T47D (cell line): ENCODE measurements around the gene YWHAE.
"Not testable (repeated sequence)": the region's sequence is repeated elsewhere in the genome, so short reads cannot be mapped to it uniquely, and the experiment has no call there.

Experiments used
- DNase-seq, 2 experiments: peaks; one replicate each; pipeline versions ENCODE4 v3.0.0 to v3.0.0-alpha.2; 2011 to 2012; ENCODE audit warnings: low read depth in 1 of 2, low spot score in 1 of 2
- JUND ChIP-seq: IDR thresholded peaks from 2 replicates; pipeline ENCODE4 v1.6.1; 2012; ENCODE audit warnings: low read depth
- in situ Hi-C: cut with HindIII; loops from 2 replicates; pipeline ENCODE4 v1.10.0; 2016; ENCODE audit warnings: low sequenced_read_pairs, low pct_unique_long_range_greater_than_20kb

Gene YWHAE

DNA sequence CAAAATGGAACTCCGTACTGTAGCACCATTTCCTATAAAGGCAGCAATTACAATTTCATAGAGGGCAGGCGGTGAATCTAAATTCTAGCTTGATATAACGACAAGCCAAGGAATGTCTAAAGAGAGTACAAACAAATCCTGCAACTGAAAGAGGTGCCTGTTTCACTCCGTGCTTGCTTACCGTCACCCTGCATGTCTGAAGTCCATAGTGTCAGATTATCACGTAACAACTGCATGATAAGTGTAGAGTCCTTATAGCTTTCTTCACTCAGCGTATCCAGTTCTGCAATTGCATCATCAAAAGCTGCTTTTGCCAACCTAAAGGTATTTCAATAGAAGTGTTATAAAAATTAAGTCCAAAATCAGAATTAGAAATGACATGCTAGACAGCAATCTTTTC is 46.0 kb downstream of the YWHAE start:
- no peak for DNase-seq
- no peak for TF ChIP-seq JUND
- in situ Hi-C loops = no loop called here

DNA sequence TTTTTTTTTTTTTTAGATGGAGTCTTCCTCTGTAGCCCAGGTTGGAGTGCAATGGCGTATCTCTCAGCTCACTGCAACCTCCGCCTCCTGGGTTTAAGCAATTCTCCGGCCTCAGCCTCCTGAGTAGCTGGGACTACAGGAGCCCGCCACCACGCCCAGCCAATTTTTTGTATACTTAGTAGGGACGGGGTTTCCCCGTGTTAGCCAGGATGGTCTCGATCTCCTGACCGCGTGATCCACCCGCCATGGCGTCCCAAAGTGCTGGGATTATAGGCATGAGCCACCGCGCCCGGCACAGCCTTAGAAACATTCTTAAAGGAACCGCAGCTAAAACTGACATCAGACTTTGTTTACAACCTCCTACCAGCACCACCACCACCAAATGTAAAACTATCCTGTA is 47.5 kb downstream of the YWHAE start:
- in situ Hi-C loops, DNase-seq: not testable (repeated sequence)

DNA sequence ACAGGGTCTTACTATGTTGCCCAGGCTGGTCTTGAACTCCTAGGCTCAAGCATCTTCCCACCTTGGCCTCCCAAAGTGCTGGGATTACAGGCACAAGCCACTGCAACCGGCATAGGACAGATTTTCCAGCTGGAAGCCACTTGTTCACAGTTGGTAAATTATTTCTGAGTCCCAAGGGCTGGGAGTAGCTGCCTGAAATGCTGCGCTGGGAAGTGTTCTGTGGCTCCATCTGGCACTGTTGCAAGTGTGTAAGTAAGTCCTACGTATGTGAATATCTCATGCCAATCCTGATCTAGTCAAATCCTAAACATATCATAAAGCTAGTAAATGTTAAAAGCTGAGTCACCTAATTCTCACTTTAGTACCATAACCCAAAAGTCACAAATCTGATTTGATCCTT is 48.1 kb downstream of the YWHAE start:
- no peak for TF ChIP-seq JUND
- in situ Hi-C loops = no loop called here
- no peak for DNase-seq

DNA sequence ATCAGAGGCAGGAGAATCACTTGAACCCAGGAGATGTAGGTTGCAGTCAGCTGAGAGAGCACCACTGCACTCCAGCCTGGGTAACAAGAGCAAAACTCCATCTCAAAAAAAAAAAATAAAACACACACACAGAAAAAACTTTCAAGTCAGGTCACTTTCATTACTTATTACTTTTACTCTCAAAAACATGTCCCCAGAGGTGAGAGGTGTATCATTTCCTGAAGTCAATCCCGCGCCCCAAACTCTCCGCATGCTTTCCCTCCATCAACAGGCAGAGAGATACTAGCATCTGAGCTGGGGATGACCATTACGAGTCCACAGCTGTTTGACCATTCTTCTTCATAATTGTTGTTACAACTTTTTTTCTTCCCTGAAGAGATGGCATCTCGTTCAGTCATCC is 48.7 kb downstream of the YWHAE start:
- in situ Hi-C loops = no loop called here
- no peak for DNase-seq
- TF ChIP-seq JUND = no peak

DNA sequence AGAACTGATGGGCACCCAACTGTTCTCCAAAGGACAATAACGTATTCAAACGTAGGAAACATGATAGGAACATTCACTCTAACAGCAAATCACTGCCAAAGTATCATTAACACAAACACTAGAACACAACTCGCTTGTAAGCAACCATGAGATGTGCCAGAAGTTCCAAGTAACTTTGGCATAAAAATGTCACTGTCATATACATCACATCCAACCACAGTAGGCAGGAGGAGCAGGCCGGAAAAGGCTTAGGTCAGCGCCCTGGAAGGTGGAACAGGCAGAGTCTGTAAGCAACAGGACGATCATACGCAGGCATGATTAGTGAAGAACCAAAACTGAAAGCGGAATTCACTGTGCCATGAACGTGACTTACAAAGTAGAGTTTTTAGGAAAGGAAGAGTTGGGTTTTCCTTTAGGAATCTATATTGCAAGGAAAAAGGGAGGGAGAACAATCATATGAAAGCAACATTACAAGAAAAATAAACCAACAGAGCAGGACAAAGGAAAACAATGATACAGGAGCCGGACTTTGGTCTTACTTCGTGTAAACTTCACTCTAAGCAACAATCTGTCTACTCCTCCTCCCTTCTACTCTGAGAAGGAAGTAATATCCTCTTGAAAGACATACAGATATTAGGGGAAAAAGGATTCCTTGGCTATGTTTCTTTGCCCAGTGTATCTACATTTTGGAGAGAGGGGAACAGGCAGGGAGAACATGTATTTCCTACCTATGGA is 52.3 kb downstream of the YWHAE start:
- TF ChIP-seq JUND = no peak
- no peak for DNase-seq
- in situ Hi-C loops = no loop called here

DNA sequence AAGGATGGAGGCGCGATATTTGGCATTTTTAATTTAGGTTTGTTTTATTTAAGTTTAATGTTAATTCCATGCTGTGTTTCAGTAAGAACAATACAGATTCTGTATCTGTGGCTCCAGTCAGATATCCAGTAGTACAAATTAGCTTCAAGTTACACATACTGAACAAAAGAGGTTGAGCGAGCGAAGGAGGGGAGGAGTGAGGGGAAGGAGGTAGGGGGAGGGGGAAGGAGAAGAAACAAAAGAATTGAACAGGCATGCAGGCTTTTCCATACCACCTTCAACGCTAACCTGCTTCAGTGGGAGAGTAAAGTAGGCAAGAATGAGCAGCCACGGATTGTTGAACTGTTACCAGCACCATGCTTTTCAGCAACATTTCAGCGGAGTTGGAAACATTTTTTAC is 55.5 kb downstream of the YWHAE start:
- in situ Hi-C loops = no loop called here
- TF ChIP-seq JUND = no peak

DNA sequence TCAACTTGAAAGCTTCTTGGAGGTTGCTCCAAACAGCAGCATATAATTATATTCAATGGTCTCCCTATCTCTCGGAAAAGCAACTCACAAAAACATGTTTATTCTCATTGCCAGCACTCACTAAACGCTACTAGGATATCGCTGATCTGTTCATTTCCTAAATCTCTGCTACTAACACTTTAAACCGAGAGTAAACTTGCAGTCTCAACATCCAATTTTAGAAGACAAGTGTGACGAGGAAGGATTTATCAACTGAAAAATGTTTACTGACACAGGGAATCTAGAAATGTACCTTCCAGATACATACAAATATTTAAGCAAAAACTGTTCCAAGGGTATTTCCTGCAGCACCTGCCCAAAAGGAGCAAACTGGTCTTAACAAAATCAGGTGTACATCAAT is 56.5 kb downstream of the YWHAE start:
- in situ Hi-C loops = no loop called here
- DNase-seq = no peak
- no peak for TF ChIP-seq JUND

More for the DNA sequence above, 55.5 kb downstream of the YWHAE start:
- DNase-seq = no peak

DNA sequence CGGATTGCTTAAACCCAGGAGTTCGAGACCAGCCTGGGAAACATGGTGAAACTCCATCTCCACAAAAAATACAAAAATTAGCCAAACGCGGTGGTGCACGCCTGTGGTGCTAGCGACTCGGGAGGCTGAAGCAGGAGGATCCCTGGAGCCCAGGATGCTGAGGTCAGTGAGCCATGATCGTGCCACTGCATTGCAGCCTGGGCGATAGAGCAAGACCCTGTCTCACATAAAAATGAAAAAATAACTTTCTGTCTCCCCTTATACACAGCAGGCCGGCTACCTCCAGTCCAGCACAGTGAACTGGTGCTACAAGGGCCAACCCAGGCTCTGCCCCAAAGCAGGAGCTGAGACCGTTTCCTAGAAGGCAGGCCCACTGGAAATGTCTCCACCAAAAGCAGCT is 59.7 kb downstream of the YWHAE start:
- in situ Hi-C loops = no loop called here
- TF ChIP-seq JUND = no peak
- no peak for DNase-seq

DNA sequence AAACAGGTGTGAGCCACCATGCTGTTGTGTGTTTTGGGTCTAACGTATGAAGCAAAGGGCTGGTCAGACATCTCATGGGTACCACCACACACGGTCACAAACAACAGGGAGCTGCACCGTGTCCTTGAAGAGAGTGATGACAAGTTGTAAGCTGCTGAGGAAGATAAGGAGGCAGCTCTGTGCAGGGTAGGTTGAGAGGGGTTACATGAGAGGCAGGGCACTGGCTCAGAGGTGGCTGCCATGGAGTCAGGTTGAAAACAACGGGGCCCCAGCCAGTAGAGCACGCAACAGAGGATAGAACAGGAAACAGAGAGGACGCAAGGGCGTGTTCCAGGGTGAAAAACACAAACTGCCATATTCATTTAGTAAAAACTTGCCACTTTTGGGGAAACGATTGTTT is 68.3 kb downstream of the YWHAE start:
- no peak for DNase-seq
- in situ Hi-C loops = no loop called here
- no peak for TF ChIP-seq JUND

DNA sequence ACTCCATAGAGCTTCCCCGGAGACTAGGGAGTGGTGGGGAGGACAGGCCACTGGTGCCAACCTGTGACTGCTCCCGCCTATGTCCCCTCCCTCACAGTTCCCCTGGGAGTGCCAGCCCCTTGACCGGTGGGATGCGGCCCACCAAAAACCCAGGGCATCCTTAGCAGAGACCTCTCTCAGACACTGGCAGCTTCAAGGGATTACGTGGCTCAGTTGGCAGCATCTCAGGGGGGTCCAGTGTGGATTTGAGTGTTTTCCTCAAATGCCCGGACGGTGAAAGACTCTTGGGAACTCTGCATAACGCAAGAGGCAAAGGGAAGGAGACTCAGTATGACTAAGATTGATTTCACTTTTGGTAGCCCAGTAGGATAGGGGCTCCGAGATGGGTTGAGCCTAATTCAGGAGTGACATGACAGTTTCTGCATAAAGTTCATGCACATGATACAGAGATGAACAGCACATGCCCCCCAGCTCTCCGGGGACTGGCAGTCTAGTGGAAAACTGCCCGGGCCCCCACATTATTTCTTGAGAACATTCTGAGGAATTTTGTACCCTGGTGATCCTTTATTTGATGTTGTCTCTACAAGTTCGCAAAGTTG is 70.2 kb downstream of the YWHAE start:
- TF ChIP-seq JUND = no peak
- DNase-seq = no peak
- in situ Hi-C loops = no loop called here

DNA sequence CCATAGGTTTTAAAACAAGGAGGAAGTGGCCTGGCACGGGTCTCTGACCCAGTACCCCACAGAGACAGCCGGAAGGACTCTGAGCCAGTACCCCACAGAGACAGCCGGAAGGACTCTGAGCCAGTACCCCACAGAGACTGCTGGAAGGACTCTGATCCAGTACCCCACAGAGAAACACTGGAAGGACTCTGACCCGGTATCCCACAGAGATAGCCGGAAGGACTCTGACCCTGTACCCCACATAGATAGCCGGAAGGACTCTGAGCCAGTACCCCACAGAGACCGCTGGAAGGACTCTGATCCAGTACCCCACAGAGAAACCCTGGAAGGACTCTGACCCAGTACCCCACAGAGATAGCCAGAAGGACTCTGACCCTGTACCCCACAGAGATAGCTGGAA is 71.6 kb downstream of the YWHAE start:
- TF ChIP-seq JUND = no peak
- no peak for DNase-seq
- in situ Hi-C loops = no loop called here

DNA sequence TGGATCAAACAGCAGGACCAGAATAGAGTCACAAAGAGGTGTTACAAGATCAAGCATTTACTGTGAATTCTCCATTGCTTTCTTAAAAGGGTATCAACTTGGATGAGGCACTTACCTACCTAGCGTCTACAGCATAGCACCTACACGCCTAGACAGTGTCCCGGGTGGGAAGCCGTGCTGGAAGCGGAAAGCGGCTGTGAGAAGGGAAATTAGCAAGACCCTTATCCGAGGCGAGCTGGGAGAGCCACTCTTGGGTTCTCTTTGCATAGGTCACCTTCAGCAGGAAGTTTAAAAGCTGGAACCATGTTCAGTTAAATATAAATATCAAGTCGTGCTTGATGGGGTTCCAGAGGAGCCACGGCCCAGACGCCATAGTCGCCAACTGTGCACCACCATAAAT is 74.3 kb downstream of the YWHAE start:
- in situ Hi-C loops = no loop called here
- TF ChIP-seq JUND = no peak
- DNase-seq = no peak

DNA sequence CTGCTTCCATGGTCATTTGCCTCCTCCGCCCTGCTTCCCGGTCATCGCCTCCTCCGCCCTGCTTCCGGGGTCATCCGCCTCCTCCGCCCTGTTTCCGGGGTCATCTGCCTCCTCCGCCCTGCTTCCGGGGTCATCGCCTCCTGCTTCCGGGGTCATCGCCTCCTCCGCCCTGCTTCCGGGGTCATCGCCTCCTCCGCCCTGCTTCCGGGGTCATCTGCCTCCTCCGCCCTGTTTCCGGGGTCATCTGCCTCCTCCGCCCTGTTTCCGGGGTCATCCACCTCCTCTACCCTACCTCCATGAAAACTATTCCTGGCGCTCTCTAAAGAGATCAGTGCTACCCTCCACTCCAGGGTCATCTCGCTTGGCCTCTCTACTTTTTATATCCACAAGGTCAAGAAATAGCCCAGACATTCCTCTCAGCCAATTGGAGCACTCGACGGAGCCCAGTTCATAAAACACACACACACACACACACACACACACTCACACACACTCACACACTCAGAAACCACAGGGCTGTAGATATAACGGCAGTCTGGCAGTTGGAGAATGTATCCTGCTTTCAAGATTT is 75.7 kb downstream of the YWHAE start:
- DNase-seq = no peak
- in situ Hi-C loops = no loop called here
- TF ChIP-seq JUND = no peak
